Heart left ventricle (tissue), 16 donors: Measurements from ENCODE around the gene CBY1. TPM values are rescaled to one million over a fixed set of nuclear protein-coding genes. Genes with fewer than 3 reads are reported as not detected.
A peak's percentile ranks its signal among the peaks of the same experiment; 100 is the strongest.

Experiments
- ATAC-seq, 4 donors: fragments of 200-7000 bp; cut with Tn5 transposase; one replicate each; pipeline ENCODE4 v1.9.1; 2020 to 2022; ENCODE audit warnings: moderate library complexity in 4 of 4, mild to moderate bottlenecking in 3 of 4, moderate number of reproducible peaks in 1 of 4
- DNase-seq, 5 donors: peaks; one replicate each; pipeline ENCODE4 v3.0.0-alpha.2; 2020
- H3K27ac ChIP-seq, 12 donors: fragments of 200-600 bp; sonication (generic) in 4 of 12; one replicate each; pipeline versions ENCODE4 v1.5.0 to v1.8.0; 2016 to 2022; ENCODE audit warnings: mild to moderate bottlenecking in 2 of 12
- H3K27me3 ChIP-seq, 9 donors: fragments of 200-600 bp; sonication (generic) in 2 of 9; one replicate each; pipeline versions ENCODE4 v1.5.1 to v1.8.0; 2016 to 2022; ENCODE audit warnings: mild to moderate bottlenecking in 3 of 9
- H3K36me3 ChIP-seq, 9 donors: fragments of 200-600 bp; sonication (generic) in 2 of 9; one replicate each; pipeline versions ENCODE4 v1.5.0 to v1.8.0; 2018 to 2022; ENCODE audit warnings: mild to moderate bottlenecking in 2 of 9
- H3K4me1 ChIP-seq, 12 donors: fragments of 200-600 bp; sonication (generic) in 4 of 12; one replicate each; pipeline versions ENCODE4 v1.5.0 to v1.8.0; 2016 to 2022; ENCODE audit warnings: mild to moderate bottlenecking in 3 of 12
- H3K4me3 ChIP-seq, 12 donors: fragments of 200-600 bp; sonication (generic) in 4 of 12; one replicate each; pipeline versions ENCODE4 v1.5.0 to v1.8.0; 2017 to 2022; ENCODE audit warnings: mild to moderate bottlenecking in 9 of 12, moderate library complexity in 4 of 12
- H3K9me3 ChIP-seq, 12 donors: fragments of 200-600 bp; sonication (generic) in 4 of 12; one replicate each; pipeline versions ENCODE4 v1.5.0 to v1.8.0; 2016 to 2022; ENCODE audit warnings: mild to moderate bottlenecking in 1 of 12
- POLR2A ChIP-seq, 2 donors: fragments of 450-650 bp; IDR thresholded peaks; one replicate each; pipeline ENCODE4 v1.6.1; 2017; ENCODE audit warnings: antibody characterized with exemption in 2 of 2, mild to moderate bottlenecking in 2 of 2, moderate library complexity in 2 of 2
- WGBS, 4 donors: extraction: QIAGEN DNeasy Blood & Tissue Kit in 2 of 4; methylation state at CpG; one replicate each; pipeline versions ENCODE4 v1.1.5 to v1.1.7; 2013 to 2018; 5-methylcytosine and 5-hydroxymethylcytosine counted together
- intact Hi-C, 10 donors: fragments of 100-400 bp; cut with DNase I; formaldehyde crosslinking; loops; one replicate each; pipeline versions ENCODE4 v1.11.1 to v1.14.2; 2022
- polyA plus RNA-seq, 2 donors: library from polyadenylated mRNA; stranded (reverse); fragments of 200-250 nt; gene quantifications; one replicate each; pipeline ENCODE4 v1.2.3, GENCODE V29; 2013
- total RNA-seq, 9 donors: library from RNA; depleted of rRNA in 2 of 9; stranded (reverse); fragments of >200 nt in 2 of 9; fragmentation: NEBNext Ultra II Directional in 3 of 9; extraction: Animal tissue kit (Norgen Biotek cat#: 25700) in 3 of 9; gene quantifications; one replicate each; pipeline versions ENCODE4 v1.1.0 to v1.2.4, GENCODE V29; 2016 to 2023
- TF ChIP-seq, protein P1 (sequence below), 12 donors: fragments of 200-600 bp; sonication (generic) in 4 of 12; IDR thresholded peaks; one replicate each; pipeline versions ENCODE4 v1.5.0 to v1.8.0; 2018 to 2022; ENCODE audit warnings: antibody characterized with exemption in 12 of 12, mild to moderate bottlenecking in 5 of 12
- donor health status: ischemic (EF 13 %, LVEDD 7.1; RV severe dilation, severe dysfunction).
- donor health status: healthy with polysubstance abuse.
- donor health status: DM: no; HTN: yes; CAD: no.
- donor health status: DM: no; HTN: no; CAD: no.
- donor health status: ischemic (EF 25% LVEDD 6.9; RV normal size, moderate dysfunction).
- donor health status: ischemic (EF 25% LVEDD 5.7; RV mildly dilated, moderate dysfunction).
- donor health status: healthy.
- donor health status: DM: yes; HTN: yes; CAD: no.
- donor health status: ischemic (EF 35%, LVEDD 5.7; RV mildly dilated, moderate dysfunction).
- donor health status: nonischemic (EF 11% LVEDD 7.7; RV severe dilation, severe dysfunction).
- donor health status: DM: yes; HTN: yes; CAD: no.
- donor health status: PGD.
- donor health status: ischemic (EF 29% LVEDD 5.4; RV normal size, mild dysfunction).
- donor health status: nonischemic (EF 23%, LVEDD 6.1; RV moderate dilation, normal function).

Gene CBY1
- total and polyA plus RNA-seq, 11 donors: 24.1 to 71.7 (median 37.9) TPM

GRCh38 chr22:38689651-38690050 is 33.2 kb downstream of the CBY1 start:
- H3K9me3 ChIP-seq: no peaks in the 10 kb centered on the region
- peaks cover 9 to 95% (median 79%) of the 10 kb centered on the region in 9 donors for H3K36me3 ChIP-seq
- H3K4me3 ChIP-seq: no peak overlapping the region
- WGBS, 4 donors: 75 to 80% (median 78%) methylated on average over 1 of the region's 1 CpG
- peaks cover 0 to 6% (median 0%) of the 10 kb centered on the region in 12 donors for H3K4me1 ChIP-seq
- intact Hi-C loops: loop anchor here in 3 of 10 donors (10.0 kb wide), 1 partner anchor 185 kb away; the partner anchor contains the start of gene DDX17 (in 3 of the 3)
- H3K27me3 ChIP-seq: no peaks in the 10 kb centered on the region
- no peak for DNase-seq
- no peak for TF ChIP-seq POLR2A (IDR thresholded peaks at IDR 0.05)
- TF ChIP-seq, protein P1, sequence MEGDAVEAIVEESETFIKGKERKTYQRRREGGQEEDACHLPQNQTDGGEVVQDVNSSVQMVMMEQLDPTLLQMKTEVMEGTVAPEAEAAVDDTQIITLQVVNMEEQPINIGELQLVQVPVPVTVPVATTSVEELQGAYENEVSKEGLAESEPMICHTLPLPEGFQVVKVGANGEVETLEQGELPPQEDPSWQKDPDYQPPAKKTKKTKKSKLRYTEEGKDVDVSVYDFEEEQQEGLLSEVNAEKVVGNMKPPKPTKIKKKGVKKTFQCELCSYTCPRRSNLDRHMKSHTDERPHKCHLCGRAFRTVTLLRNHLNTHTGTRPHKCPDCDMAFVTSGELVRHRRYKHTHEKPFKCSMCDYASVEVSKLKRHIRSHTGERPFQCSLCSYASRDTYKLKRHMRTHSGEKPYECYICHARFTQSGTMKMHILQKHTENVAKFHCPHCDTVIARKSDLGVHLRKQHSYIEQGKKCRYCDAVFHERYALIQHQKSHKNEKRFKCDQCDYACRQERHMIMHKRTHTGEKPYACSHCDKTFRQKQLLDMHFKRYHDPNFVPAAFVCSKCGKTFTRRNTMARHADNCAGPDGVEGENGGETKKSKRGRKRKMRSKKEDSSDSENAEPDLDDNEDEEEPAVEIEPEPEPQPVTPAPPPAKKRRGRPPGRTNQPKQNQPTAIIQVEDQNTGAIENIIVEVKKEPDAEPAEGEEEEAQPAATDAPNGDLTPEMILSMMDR (IDR thresholded peaks at IDR 0.05): no peak
- H3K27ac ChIP-seq: no peak overlapping the region
- no peak for ATAC-seq

- H3K4me1 ChIP-seq: peaks cover 18 to 47% (median 33%) of the 10 kb centered on the region in 12 donors
- peaks cover 0 to 55% (median 35%) of the 10 kb centered on the region in 9 donors for H3K36me3 ChIP-seq
- 87 to 97% (median 94%) methylated on average over 2 of the region's 2 CpGs for WGBS, 4 donors
- no peak for DNase-seq
- intact Hi-C loops: loop anchor here in 1 of 10 donors (10.0 kb wide), 1 partner anchor 189 kb away; the partner anchor contains the start of gene DDX17
- no peaks in the 10 kb centered on the region for H3K9me3 ChIP-seq
- H3K27ac ChIP-seq: no peak overlapping the region
- no peak overlapping the region for H3K4me3 ChIP-seq
- no peaks in the 10 kb centered on the region for H3K27me3 ChIP-seq
- ATAC-seq: no peak
- TF ChIP-seq, protein P1 (IDR thresholded peaks at IDR 0.05): no peak
- TF ChIP-seq POLR2A (IDR thresholded peaks at IDR 0.05): no peak
These were observed 37.6 kb downstream of the CBY1 start for GRCh38 chr22:38694049-38694448.

DNA sequence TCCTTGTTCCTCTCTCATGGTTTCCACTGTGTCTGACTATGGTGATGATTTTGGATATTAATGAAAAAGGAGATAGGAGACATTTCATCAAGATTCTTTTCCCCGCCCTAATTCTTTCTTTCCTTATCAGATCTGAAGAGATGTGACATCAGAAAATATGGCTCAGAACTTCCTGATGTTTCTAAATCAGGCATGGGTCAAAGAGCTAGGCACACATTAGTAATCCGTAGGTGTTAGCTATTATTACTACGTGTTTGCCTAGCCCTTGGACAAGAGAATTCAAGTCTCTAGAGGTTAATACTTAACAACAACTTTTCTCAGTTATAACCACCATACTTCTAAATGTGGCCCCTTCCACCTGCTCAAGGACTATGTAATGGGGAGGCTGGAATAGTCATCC is 38.5 kb downstream of the CBY1 start:
- WGBS, 4 donors: 66 to 78% (median 72%) methylated on average over 3 of the region's 3 CpGs
- H3K27me3 ChIP-seq: no peaks in the 10 kb centered on the region
- H3K36me3 ChIP-seq: peaks cover 0 to 47% (median 30%) of the 10 kb centered on the region in 9 donors
- ATAC-seq (no peak), DNase-seq (no peak)
- peak overlapping the region in 1 of 12 donors; percentile 99 for H3K27ac ChIP-seq
- intact Hi-C loops: loop anchor here in 1 of 10 donors (10.0 kb wide), 1 partner anchor 190 kb away; the partner anchor contains the start of gene DDX17
- no peaks in the 10 kb centered on the region for H3K9me3 ChIP-seq
- TF ChIP-seq POLR2A (IDR thresholded peaks at IDR 0.05): no peak
- TF ChIP-seq, protein P1 (IDR thresholded peaks at IDR 0.05): no peak
- H3K4me1 ChIP-seq: peaks cover 22 to 55% (median 42%) of the 10 kb centered on the region in 12 donors
- H3K4me3 ChIP-seq: no peak overlapping the region

DNA sequence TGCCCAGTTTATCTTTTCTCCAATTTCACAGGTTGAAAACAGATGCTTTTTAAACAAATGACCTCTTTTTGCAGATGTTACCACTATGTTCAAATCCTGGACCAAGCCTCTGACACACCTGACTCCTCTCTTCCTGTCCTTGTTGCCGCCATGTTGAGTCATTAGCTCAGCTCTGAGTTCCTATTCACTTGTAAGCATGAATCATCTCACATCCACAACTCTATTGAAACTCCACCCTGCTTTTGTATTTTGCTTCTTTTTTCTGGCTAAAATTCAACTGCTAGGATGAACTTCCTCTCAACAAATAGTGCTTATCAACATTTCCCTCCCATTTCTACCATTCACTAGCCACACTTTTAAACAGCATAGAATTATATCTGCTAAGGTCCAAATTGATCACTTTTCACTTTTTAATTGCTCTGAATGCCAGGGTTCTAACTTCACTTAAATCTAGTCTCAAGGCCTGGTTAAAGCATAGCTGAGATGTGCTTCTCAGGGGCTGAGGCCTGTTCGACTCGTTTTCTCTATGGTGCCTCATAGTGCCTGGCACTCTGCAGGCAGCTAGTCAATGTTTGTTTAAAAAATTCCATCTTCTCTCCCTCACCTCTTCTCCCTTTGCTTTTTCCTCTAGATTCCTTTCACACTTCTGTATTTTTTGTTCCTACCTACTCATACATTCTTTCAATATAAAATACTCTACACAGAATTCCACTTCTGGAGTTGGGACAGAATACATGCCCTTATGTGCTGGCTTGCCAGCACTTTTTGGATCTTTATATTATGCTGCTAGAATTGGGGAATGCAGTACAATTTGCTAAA is 40.4 kb downstream of the CBY1 start:
- Histone ChIP-seq H3K27me3 (no peaks in the 10 kb centered on the region), H3K36me3 (peaks cover 0 to 30% (median 15%) of the 10 kb centered on the region in 9 donors), H3K4me1 (peaks cover 23 to 61% (median 49%) of the 10 kb centered on the region in 12 donors), H3K27ac (peak overlapping the region in 11 of 12 donors; percentile 45 to 99 (median 74)), H3K9me3 (no peaks in the 10 kb centered on the region), H3K4me3 (peak overlapping the region in 5 of 12 donors; percentile 3 to 87 (median 8))
- ATAC-seq (peak in 1 of 4 donors; percentile 52), DNase-seq (no peak)
- intact Hi-C loops: loop anchor here in 2 of 10 donors (2.0 to 10.0 kb wide), 2 partner anchors 14 to 192 kb away; partner anchors contain the start of gene DDX17 (in 1 of the 2)
- TF ChIP-seq POLR2A (IDR thresholded peaks at IDR 0.05): no peak
- TF ChIP-seq, protein P1 (IDR thresholded peaks at IDR 0.05): no peak
- WGBS, 4 donors: 34 to 50% (median 45%) methylated on average over 3 of the region's 3 CpGs
